Measurements from ENCODE around the gene PLOD1. TPM values are rescaled to one million over a fixed set of nuclear protein-coding genes. Genes with fewer than 3 reads are reported as not detected.
A peak's percentile ranks its signal among the peaks of the same experiment; 100 is the strongest.
"Not testable (repeated sequence)": the region's sequence is repeated elsewhere in the genome, so short reads cannot be mapped to it uniquely, and the experiment has no call there.

The PLOD1 gene
- polyA plus RNA-seq, 3 donors: 46.7 to 71.4 (median 47.0) TPM

DNA sequence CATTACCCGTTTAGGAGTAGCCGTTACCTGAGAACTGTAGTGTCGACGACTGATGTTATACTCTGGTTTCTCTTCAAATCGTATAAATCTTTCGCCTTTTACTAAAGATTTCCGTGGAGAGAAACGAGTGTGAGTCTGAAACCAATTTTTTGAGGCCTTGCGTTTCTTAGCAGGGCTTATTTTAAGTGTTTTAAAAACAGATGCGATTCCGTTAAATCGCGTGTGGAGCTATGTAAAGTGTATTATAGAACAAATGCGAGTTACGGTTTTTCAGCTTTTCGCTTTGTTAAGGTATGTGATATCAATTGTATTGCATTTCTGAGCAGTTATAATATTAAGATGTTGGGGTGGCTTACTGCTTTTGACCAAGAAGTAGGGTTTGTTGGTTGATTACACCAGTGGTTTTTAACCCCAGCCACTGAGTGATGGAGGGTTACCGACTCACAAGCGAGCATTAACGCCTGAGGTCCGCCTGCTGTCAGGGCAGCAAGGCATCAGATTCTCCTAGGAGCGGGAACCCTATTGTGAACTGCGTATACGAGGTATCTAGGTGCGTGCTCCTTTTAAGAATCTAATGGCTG is 26.3 kb upstream of the PLOD1 start:
- 0 to 1% (median 1%) methylated on average over 24 of the region's 24 CpGs for WGBS, 3 donors
- peak overlapping the region; percentile 93 for H3K27ac ChIP-seq (ENCODE audit: low read depth, low read length)

- not testable (repeated sequence) for H3K27ac ChIP-seq (ENCODE audit: low read depth, low read length)
- 75 to 84% (median 75%) methylated on average over 6 of the region's 6 CpGs for WGBS, 3 donors
Observed at GRCh38 chr1:11910914-11911228, 23.6 kb upstream of the PLOD1 start.

DNA sequence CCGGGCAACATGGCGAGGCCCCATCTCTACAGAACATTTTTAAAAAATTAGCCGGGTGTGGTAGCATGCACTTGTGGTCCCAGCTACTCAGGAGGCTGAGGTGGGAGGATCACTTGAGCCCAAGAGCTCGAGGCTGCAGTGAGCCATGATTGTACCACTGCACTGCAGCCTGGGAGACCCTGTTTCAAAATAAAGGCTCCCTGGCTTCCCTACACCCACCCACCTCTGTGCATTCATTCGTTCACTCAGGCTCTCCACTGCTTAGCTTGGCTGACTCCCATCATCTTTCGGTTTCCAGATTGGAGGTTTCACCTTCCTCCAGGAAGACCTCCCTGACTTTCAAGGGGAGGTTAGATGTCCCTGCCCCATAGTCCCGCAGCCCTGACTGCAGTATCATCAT is 22.5 kb upstream of the PLOD1 start:
- WGBS, 3 donors: 89 to 90% (median 90%) methylated on average over 7 of the region's 7 CpGs
- H3K27ac ChIP-seq (ENCODE audit: low read depth, low read length): no peak overlapping the region

GRCh38 chr1:11912482-11913216 is 21.9 kb upstream of the PLOD1 start:
- not testable (repeated sequence) for H3K27ac ChIP-seq (ENCODE audit: low read depth, low read length)
- WGBS, 3 donors: 72 to 79% (median 76%) methylated on average over 21 of the region's 21 CpGs

DNA sequence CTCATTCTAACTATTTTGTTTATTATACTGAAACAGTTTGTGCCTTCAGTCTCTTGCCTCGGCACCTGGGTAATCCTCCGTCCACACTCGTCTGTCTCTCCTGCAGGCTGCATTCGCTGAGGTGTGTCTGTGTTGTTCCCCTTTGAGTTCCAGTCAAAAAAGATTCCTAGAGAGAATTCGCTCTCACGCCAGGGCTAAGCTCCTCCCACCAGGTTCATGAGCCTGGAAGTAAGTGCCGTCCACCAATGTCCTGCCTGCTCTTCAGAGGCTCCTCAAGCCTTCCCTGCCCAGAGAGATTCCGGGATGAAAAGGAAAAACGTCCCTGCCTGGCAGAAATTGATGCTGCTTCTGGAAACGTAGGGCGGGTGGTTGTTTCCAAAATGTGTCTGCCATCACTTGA is 21.2 kb upstream of the PLOD1 start:
- H3K27ac ChIP-seq (ENCODE audit: low read depth, low read length): no peak overlapping the region
- 42 to 51% (median 50%) methylated on average over 11 of the region's 11 CpGs for WGBS, 3 donors

DNA sequence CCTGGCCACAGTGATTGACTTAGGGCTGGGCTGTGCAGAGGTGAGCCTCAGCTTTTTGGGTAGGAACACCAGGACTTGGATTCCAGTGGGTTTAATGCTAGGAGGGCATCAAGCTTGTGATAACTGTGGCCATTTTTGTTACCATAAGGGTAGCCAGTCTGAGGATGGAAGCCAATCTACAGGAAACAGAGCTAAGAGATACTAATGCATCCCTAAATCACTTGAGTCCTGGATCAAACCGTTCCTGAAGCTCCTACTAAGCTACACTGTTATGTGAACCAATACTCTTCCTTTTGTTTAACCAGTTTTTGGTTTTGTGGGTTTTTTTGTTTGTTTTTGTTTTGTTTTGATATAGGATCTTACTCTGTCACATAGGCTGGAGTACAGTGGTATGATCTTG is 20.5 kb upstream of the PLOD1 start:
- no peak overlapping the region for H3K27ac ChIP-seq (ENCODE audit: low read depth, low read length)
- 71 to 89% (median 74%) methylated on average over 1 of the region's 1 CpG for WGBS, 3 donors

- 72 to 73% (median 73%) methylated on average over 14 of the region's 14 CpGs for WGBS, 3 donors
Observed at GRCh38 chr1:11918799-11919519, 15.6 kb upstream of the PLOD1 start.

GRCh38 chr1:11919621-11920020 is 14.9 kb upstream of the PLOD1 start:
- 84 to 89% (median 85%) methylated on average over 11 of the region's 11 CpGs for WGBS, 3 donors
- H3K27ac ChIP-seq (ENCODE audit: low read depth, low read length): no peak overlapping the region

More at GRCh38 chr1:11918799-11919519, 15.6 kb upstream of the PLOD1 start:
- H3K27ac ChIP-seq (ENCODE audit: low read depth, low read length): no peak overlapping the region

GRCh38 chr1:11920239-11920903 is 14.1 kb upstream of the PLOD1 start:
- no peak overlapping the region for H3K27ac ChIP-seq (ENCODE audit: low read depth, low read length)
- 33 to 72% (median 67%) methylated on average over 12 of the region's 12 CpGs for WGBS, 3 donors

- WGBS, 3 donors: 80 to 88% (median 83%) methylated on average over 9 of the region's 9 CpGs
- H3K27ac ChIP-seq (ENCODE audit: low read depth, low read length): no peak overlapping the region
Observed at GRCh38 chr1:11921022-11921421, 13.5 kb upstream of the PLOD1 start.

DNA sequence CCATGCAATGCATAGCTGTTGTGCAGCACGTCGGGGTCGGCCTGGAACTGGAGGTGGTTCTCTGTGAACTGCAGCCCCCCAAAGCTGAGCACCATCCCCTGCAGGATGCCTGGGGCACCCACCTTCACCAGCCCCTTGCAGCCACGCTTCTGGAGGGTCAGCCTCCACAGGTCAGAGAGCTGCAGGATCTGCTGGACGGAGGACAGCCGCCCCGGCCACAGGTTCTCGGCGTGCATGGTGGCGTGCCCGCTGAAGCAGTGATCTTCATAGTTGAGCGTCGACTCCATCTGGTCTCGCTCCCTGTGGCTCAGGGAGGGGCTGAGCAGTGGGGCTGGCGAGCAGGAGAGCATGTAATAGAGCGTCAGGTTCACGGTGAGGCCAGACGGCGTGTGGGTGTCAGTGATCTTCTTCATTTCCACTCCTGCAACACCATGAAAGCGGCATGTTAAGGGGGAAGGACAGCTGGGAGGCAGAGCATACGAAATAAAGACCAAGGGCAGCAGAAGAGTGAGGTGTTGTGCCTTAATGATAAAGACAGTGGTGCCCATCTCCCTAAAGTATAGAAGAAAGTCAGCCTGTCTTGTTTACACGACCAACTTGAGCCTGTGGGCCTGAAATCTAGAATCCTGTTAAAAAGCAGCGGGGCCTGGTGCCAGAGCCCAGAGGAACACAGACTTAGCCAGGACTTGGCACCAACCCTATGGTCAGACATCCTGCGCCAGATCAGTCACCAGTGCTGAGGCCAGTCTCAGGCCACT is 11.3 kb upstream of the PLOD1 start:
- WGBS, 3 donors: 80 to 88% (median 86%) methylated on average over 24 of the region's 24 CpGs
- H3K27ac ChIP-seq (ENCODE audit: low read depth, low read length): no peak overlapping the region

- H3K27ac ChIP-seq (ENCODE audit: low read depth, low read length): no peak overlapping the region
- 54 to 78% (median 71%) methylated on average over 5 of the region's 5 CpGs for WGBS, 3 donors
Observed at GRCh38 chr1:11923827-11924113, 10.7 kb upstream of the PLOD1 start.

- H3K27ac ChIP-seq (ENCODE audit: low read depth, low read length): no peak overlapping the region
Observed at GRCh38 chr1:11924334-11925195, 10.0 kb upstream of the PLOD1 start.

DNA sequence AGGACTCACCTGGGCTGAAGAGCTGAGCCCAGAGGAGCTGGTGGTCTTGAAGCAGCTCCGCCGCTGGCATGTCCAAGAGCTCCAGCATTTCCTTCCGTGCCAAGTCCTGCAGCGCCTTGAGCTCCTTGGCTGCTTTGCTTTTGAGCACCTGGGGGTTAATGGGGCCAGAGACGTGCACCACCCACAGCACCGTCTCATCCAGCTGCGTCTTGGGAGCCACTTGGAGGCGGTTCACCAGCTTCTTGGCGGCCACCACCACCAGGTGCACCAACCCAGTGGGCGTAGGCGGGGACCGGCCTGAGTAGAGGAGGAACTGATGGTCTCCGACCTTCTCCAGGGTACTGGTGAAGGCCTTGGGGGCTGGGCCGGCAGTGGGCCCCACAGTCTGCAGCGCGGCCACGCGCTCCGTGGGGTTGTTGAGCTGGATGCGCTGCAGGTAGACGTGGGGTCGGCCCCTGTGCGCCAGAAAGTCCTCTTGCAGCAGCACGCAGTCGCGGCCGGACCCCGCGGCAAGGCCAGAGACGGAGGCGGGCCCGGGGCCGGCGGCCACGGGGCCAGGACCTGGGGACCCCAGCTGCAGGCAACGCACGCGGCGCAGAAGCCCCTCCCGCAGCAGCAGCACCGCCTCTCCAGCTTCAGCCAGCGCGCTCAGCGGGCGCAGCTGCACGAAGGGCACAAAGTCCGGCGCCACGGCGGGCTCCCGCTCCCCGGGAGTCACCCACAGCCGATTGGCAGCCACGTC is 9.2 kb upstream of the PLOD1 start:
- not testable (repeated sequence) for H3K27ac ChIP-seq (ENCODE audit: low read depth, low read length)
- 3 to 9% (median 9%) methylated on average over 29 to 40 of the region's 54 CpGs for WGBS, 3 donors

More at GRCh38 chr1:11924334-11925195, 10.0 kb upstream of the PLOD1 start:
- 41 to 66% (median 59%) methylated on average over 16 of the region's 16 CpGs for WGBS, 3 donors

DNA sequence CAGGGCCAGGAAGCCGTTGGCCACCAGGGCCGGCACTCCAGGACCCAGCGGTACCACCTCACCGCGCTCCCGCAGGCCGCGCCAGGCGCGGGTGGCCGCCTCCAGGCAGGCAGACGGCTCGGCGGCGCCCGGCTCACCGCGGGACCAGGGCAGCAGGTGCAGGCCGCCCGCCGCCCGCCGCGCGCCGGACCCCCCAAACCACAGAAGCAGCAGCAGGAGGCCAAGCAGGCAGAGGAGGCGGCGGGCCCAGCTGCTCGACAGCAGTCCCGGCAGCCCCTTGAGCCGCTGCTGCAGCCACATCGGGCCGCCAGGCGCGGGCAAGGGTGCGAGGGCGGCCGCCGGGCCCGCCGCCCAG is 8.6 kb upstream of the PLOD1 start:
- H3K27ac ChIP-seq (ENCODE audit: low read depth, low read length): no peak overlapping the region
- 0 to 2% (median 1%) methylated on average over 13 to 41 of the region's 41 CpGs for WGBS, 3 donors

DNA sequence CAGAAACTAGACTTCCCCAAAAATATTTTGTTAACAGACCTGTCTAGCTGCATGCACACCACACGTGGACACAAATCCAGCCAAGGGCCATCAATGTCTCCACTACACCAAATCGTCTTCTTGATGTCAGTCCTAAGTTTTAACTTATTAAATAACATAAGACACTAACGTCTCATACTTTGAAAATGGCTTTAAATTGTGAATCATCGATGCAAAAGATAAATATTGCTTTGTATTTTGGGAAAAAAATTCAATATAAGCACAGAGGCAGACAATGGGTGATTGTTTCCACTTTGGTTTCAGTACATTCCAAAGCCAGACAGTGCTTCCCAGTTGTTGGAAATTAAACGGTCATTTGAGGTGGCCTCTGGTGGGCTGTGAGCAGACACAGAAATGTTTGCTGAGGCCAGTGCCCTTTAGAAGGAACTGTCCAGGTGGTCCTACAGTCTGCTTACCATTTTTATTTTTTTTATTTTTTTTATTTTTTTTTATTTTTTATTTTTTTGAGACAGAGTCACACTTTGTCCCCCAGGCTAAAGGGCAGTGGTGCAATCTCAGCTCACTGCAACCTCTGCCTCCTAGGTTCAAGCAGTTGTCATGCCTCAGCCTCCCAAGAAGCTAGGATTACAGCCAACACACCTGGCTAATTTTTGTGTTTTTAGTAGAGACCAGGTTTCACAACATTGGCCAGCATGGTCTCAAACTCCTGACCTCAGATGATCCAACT is 6.5 kb upstream of the PLOD1 start:
- no peak overlapping the region for H3K27ac ChIP-seq (ENCODE audit: low read depth, low read length)
- 44 to 66% (median 50%) methylated on average over 5 of the region's 5 CpGs for WGBS, 3 donors

DNA sequence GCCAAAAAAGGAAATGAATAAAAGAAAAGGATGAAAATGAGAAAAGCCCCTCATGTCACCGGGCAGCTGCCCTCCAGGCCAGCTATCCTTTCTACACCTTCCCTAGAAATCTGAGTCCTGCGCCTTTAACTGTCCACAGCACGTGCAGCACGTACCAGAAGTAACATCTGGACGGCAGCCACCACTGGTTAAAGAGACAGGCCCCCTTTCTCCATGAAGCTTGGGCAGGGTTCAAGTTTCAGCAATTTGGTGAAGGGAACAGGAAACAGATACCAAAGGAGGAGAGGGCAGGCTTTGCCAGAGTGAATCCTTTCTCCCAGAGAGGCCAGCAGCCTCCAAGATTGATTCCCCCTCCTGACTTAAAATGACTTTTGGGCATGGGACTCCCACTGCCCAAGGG is 4.7 kb upstream of the PLOD1 start:
- no peak overlapping the region for H3K27ac ChIP-seq (ENCODE audit: low read depth, low read length)

More for the DNA sequence above, 4.7 kb upstream of the PLOD1 start:
- 2 to 4% (median 4%) methylated on average over 5 of the region's 5 CpGs for WGBS, 3 donors

Measured in adipose tissue (tissue), 3 donors.